Activated CD4-positive, alpha-beta T cell treated with anti-CD3 and anti-CD28 coated beads, Interleukin-2, amount 50 U/mL, for 48 hours (primary cell): Measurements from ENCODE around the gene ME1.
"Not testable (repeated sequence)": the region's sequence is repeated elsewhere in the genome, so short reads cannot be mapped to it uniquely, and the experiment has no call there.

Source experiments
- DNase-seq, 2 experiments: peaks; one replicate each; pipeline ENCODE4 v3.0.0-alpha.2; 2020

ME1 gene

GRCh38 chr6:83352424-83353061 is 78.3 kb downstream of the ME1 start:
- no peak for DNase-seq

DNA sequence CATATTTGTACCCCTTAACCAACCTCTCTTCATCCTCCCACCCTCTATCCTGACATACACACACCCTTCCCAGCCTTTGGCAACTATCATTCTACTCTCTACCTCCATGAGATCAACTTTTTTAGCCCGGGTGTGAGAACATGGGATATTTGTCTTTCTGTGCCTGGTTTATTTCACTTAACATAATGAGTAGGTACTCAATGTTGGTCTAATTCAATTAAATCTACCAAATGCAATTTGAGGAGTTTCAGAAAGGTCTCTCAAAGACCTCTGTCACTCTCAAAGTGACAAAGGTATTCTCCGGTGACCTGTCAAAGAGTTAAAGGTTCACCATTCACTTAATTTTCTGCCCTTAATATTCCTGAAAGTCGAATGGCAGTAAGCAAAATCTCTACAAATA is 87.7 kb downstream of the ME1 start:
- DNase-seq, result no peak

- DNase-seq, result no peak
Observed at GRCh38 chr6:83341765-83342164, 89.1 kb downstream of the ME1 start.

DNA sequence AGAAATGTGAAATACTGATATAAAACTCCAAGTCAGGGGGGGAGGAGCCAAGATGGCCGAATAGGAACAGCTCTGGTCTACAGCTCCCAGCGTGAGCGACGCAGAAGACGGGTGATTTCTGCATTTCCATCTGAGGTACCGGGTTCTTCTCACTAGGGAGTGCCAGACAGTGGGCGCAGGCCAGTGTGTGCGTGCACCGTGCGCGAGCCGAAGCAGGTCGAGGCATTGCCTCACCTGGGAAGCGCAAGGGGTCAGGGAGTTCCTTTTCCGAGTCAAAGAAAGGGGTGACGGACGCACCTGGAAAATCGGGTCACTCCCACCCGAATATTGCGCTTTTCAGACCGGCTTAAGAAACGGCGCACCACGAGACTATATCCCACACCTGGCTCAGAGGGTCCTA is 96.9 kb downstream of the ME1 start:
- not testable (repeated sequence) for DNase-seq

DNA sequence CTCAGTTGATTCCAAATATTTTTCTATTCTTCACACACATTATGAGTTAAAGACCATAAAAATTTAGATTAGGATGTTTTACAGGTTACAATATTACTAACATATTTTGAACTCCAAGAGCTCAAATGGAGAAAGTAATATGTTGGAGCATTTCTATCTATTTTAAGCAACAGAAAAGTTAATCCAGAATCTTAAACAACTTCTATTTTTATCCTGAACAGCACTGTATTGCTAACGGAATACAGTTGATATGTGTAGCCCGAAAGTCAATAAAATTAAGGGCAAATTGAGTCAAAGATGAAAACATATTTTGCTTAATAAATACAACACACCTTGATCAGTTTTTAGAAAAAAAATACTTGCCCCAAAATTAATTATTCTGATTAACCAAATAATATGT is 97.4 kb downstream of the ME1 start:
- no peak for DNase-seq

DNA sequence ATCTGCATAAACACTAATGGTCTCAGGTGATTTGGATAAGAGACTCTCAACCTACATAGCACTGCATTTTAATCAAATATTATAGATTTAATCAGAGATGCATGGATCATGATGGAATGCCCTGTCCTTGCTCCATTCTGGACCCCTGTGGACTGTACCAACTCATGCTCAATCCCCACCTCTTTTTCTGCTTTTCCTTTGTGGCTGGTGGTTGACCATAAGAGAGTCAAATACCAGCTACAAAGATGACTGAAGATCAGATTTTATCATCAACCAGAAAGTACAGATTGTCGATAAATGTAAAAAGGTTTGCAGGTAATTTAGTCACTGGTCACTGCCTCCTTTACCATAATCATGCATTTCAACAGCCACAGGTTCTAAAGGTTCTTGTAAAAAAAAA is 116.2 kb downstream of the ME1 start:
- DNase-seq, result no peak

GRCh38 chr6:83313882-83314281 is 117.0 kb downstream of the ME1 start:
- DNase-seq, result no peak

GRCh38 chr6:83311231-83311630 is 119.6 kb downstream of the ME1 start:
- no peak for DNase-seq

- no peak for DNase-seq
Observed at GRCh38 chr6:83310046-83310445, 120.8 kb downstream of the ME1 start.

GRCh38 chr6:83309344-83309743 is 121.5 kb downstream of the ME1 start:
- no peak for DNase-seq

- DNase-seq, result no peak
Observed at GRCh38 chr6:83308833-83309232, 122.0 kb downstream of the ME1 start.

DNA sequence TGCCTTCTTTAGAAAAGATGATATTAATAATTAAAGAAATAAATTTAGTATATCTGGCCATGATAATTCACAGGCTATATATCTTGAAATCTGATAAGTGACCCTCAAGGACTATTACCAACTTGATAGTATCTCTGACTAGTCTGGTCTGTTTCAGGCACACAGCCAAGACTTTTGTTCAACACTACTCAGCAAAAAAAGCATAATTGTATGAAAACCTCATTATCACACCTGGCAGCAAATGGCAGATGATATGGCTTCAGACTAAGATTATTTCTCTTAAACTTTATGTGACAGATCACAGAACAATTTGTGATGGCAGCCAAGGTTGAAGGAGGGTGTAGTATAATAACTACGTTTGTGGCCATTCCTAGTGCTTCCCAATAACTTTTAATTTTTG is 123.0 kb downstream of the ME1 start:
- DNase-seq, result no peak

DNA sequence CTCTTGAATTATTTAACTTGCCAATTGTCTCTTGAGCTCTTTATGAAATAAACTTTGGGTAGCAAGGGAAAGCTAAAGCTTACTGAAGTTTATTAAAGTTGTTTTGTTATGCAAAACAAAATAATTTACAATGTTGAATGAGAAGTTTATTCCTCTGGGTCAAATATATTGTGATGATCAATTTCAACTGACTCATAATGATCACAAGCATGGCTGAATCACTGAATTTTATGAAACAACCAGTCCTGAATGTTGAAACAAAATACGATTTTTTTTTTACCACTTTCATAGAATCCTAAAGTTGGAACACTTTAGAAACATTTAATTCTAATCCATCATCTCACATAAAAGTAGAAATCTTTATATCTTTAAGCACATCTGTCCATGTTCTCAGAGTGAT is 127.4 kb downstream of the ME1 start:
- no peak for DNase-seq

- DNase-seq, result no peak
Observed at GRCh38 chr6:83294676-83295075, 136.2 kb downstream of the ME1 start.

DNA sequence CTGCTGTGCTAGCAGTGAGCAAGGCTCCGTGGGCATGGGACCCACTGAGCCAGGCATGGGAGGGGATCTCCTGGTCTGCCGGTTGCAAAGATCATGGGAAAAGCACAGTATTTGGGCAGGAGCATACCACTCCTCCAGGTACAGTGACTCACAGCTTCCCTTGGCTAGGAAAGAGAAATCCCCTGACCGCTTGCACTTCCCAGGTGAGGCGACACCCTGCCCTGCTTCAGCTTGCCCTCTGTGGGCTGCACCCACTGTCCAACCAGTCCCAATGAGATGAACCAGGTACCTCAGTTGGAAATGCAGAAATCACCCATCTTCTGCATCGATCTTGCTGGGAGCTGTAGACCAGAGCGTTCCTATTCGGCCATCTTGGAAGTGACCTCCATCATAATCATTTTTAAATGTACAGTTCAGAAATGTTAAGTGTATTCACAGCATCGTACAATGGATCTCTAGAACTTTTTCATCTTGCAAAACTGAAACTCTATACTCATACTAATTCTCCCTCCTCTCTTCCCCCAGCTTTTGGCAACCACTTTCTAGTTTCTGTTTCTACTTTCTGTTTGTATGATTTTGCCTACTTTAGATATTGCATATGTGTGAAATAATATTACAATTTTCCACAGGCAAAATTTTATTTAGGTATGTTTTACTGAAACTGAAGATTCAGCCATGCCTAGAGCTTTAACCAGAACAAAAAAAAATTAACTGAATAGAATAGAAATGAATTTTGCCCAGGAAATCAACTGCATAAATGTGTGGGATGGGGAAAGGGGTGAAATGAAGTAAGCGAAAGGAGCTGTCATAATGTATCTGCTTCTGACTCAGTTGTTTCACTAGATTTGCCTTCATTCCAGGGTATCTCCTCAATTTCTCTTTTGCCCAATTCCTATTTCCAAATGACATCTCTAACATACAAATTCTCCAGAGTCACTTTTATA is 137.7 kb downstream of the ME1 start:
- no peak for DNase-seq

DNA sequence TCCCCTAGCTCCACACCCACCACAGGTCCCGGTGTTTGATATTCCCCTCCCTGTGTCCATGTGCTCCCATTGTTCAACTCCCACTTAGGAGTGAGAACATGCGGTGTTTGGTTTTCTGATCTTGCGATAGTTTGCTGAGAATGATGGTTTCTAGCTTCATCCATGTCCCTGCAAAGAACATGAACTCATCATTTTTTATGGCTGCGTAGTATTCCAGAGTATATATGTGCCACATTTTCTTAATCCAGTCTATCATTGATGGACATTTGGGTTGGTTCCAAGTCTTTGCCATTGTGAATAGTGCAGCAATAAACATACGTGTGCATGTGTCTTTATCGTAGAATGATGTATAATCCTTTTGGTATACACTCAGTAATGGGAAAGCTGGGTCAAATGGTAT is 143.6 kb downstream of the ME1 start:
- DNase-seq, result not testable (repeated sequence)

DNA sequence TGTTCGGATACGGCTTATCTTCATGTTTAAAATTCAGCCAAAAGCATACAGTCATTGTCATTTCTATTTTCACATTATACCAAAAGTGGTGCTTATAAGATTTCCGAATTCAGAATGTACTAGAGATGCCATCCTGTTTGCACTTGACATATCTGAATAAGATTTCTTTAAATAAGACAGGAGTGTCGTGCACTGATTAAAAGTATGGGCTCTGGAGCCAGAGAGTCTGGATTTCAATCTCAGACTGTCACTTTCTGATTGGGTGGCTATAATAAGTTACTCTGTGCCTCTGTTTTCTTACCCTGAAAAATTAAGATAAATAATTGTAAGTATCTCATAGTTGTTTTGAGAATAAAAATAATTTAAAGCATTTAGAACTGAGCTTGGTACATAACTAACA is 144.9 kb downstream of the ME1 start:
- no peak for DNase-seq

- no peak for DNase-seq
Observed at GRCh38 chr6:83273596-83273995, 157.3 kb downstream of the ME1 start.

- DNase-seq, result no peak
Observed at GRCh38 chr6:83270971-83271719, 159.7 kb downstream of the ME1 start.

DNA sequence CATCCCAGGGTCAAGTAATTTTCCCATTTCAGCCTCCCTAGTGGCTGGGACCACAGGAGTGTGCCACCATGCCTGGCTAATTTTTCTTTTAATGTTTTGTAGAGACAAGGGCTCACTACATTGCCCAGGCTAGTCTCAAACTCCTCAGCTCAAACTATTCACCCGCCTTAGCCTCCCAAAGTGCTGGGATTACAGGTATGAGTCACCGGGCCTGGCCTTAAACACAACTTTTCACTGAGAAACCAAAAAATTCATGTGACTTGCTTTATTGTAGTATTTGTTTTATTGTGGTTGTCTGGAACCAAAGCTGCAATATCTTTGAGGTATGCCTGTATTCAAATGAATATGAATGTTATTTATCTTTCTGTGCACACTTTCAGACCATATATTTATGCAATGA is 165.5 kb downstream of the ME1 start:
- no peak for DNase-seq

DNA sequence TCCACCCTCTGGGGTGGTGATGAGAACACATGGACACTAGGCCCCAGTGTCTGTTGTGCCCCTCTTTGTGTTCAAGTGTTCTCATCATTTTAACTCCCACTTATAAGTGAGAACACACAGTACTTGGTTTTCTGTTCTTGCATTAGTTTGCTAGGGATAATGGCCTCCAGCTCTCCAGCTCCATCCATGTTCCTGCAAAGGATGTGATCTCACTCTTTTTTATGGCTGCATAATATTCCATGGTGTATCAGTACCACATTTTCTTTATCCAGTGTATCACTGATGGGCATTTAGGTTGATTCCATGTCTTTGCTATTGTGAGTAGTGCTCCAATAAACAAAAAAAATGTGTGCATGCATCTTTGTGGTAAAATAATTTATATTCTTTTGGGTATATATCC is 170.3 kb downstream of the ME1 start:
- DNase-seq, result no peak

GRCh38 chr6:83258517-83258916 is 172.3 kb downstream of the ME1 start:
- DNase-seq, result no peak

- no peak for DNase-seq
Observed at GRCh38 chr6:83257791-83258190, 173.1 kb downstream of the ME1 start.

GRCh38 chr6:83256719-83257118 is 174.1 kb downstream of the ME1 start:
- DNase-seq, result not testable (repeated sequence)
